Measurements from ENCODE around the gene ZBTB38. TPM values are rescaled to one million over a fixed set of nuclear protein-coding genes. Genes with fewer than 3 reads are reported as not detected.

ZBTB38 gene
- total and polyA plus RNA-seq, 2 donors (not counting 1 experiment from before 2014, with no cell fraction given), result 96.0 to 191 TPM

DNA sequence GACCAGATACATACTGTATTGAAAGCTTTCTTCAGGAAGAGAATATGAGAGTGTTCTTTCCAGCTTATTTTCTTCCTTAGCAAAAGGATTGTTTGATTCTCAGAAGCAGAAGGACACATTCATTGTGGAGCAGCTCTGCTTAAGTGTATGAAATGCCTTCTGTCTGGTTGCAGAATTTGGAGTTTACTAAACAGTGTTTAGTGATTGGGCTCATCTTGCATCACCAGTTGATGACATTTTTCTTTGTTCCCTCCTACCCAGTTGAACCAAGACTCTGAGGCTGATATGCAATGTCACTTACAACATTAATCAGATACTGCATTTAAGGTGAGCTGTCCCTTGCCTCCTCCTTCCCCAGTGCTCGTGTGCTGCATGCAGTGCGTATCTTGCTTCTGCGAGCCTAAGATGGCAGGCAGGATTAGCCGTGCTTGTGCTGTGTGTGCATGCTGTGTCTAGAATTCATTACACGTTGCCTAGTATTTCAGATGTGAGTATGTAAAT lies 18.4 kb downstream of the ZBTB38 start:
- H3K9me3 ChIP-seq (ENCODE audit: control insufficient read depth, insufficient read depth, low read depth, low read length), result no peaks in the 10 kb centered on the region
- peak overlapping the region; percentile 88 for H3K27ac ChIP-seq (ENCODE audit: insufficient read depth, low read length)
- no peaks in the 10 kb centered on the region for H3K36me3 ChIP-seq (ENCODE audit: control insufficient read depth, insufficient read depth, low read length)
- H4K20me1 ChIP-seq (ENCODE audit: control insufficient read depth, extremely low read depth, insufficient read depth, low read length), result no peaks in the 10 kb centered on the region
- peaks cover 2% of the 10 kb centered on the region for H3K4me1 ChIP-seq (ENCODE audit: control insufficient read depth, extremely low read depth, insufficient read depth, low read length)
- peak overlapping the region; percentile 65 for H3K9ac ChIP-seq (ENCODE audit: insufficient read depth, low read length)
- peak overlapping the region; percentile 61 for H3K4me2 ChIP-seq (ENCODE audit: extremely low read depth, insufficient read depth, low read length)
- H3K4me3 ChIP-seq (replicated peaks in 1 of 4; ENCODE audit: control extremely low read depth in 1 of 4, insufficient read depth in 1 of 4, low read depth in 3 of 4, low read length in 4 of 4), result peak overlapping the region; percentile 57 to 98 (median 64)
- H3K27me3 ChIP-seq (ENCODE audit: control insufficient read depth, insufficient read depth, low read length), result no peaks in the 10 kb centered on the region
- peak in 1 of 2 donors; percentile 93 for DNase-seq (ENCODE audit: low read depth in 2 of 2)
- peak overlapping the region; percentile 19 for H2AFZ ChIP-seq (ENCODE audit: low read length)
- H3K79me2 ChIP-seq (ENCODE audit: control insufficient read depth, insufficient read depth, low read length), result peaks cover 64% of the 10 kb centered on the region
- TF ChIP-seq, protein P1, sequence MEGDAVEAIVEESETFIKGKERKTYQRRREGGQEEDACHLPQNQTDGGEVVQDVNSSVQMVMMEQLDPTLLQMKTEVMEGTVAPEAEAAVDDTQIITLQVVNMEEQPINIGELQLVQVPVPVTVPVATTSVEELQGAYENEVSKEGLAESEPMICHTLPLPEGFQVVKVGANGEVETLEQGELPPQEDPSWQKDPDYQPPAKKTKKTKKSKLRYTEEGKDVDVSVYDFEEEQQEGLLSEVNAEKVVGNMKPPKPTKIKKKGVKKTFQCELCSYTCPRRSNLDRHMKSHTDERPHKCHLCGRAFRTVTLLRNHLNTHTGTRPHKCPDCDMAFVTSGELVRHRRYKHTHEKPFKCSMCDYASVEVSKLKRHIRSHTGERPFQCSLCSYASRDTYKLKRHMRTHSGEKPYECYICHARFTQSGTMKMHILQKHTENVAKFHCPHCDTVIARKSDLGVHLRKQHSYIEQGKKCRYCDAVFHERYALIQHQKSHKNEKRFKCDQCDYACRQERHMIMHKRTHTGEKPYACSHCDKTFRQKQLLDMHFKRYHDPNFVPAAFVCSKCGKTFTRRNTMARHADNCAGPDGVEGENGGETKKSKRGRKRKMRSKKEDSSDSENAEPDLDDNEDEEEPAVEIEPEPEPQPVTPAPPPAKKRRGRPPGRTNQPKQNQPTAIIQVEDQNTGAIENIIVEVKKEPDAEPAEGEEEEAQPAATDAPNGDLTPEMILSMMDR (conservative IDR thresholded peaks at IDR 0.05 in 1 of 2, IDR thresholded peaks at IDR 0.05 in 1 of 2; ENCODE audit: low read depth in 1 of 2, low read length in 2 of 2), result no peak
- TF ChIP-seq EZH2 (IDR thresholded peaks at IDR 0.05; ENCODE audit: low read length, missing control alignments), result no peak

DNA sequence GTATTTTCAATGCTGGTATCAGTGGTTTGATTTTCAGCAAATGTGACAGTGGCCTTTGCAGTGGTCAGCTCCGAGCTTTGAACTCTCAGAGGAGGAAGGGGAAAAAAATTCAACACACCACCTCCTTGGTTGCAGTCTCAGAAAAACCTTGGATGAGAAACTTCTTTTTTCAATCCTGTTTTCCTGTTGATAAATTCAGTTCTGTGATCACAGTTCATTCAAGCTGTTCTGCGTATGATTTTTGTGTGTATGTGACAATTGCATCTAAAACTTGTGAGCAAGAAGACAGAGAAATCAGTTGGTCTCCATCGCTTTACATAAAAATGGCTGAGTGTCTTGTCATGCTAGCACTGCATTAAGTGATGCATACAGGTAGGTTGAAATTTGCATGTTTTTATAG lies 19.2 kb downstream of the ZBTB38 start:
- Histone ChIP-seq H3K27ac (ENCODE audit: insufficient read depth, low read length) (peak overlapping the region; percentile 88), H2AFZ (ENCODE audit: low read length) (no peak overlapping the region), H3K27me3 (ENCODE audit: control insufficient read depth, insufficient read depth, low read length) (no peaks in the 10 kb centered on the region), H3K9ac (ENCODE audit: insufficient read depth, low read length) (peak overlapping the region; percentile 65), H3K9me3 (ENCODE audit: control insufficient read depth, insufficient read depth, low read depth, low read length) (no peaks in the 10 kb centered on the region), H3K36me3 (ENCODE audit: control insufficient read depth, insufficient read depth, low read length) (no peaks in the 10 kb centered on the region), H3K4me2 (ENCODE audit: extremely low read depth, insufficient read depth, low read length) (peak overlapping the region; percentile 61), H3K4me1 (ENCODE audit: control insufficient read depth, extremely low read depth, insufficient read depth, low read length) (peaks cover 2% of the 10 kb centered on the region), H3K79me2 (ENCODE audit: control insufficient read depth, insufficient read depth, low read length) (peaks cover 69% of the 10 kb centered on the region), H3K4me3 (replicated peaks in 1 of 4; ENCODE audit: control extremely low read depth in 1 of 4, insufficient read depth in 1 of 4, low read depth in 3 of 4, low read length in 4 of 4) (peak overlapping the region; percentile 57 to 98 (median 64)), H4K20me1 (ENCODE audit: control insufficient read depth, extremely low read depth, insufficient read depth, low read length) (no peaks in the 10 kb centered on the region)
- TF ChIP-seq, protein P1 (conservative IDR thresholded peaks at IDR 0.05 in 1 of 2, IDR thresholded peaks at IDR 0.05 in 1 of 2; ENCODE audit: low read depth in 1 of 2, low read length in 2 of 2), result no peak
- TF ChIP-seq EZH2 (IDR thresholded peaks at IDR 0.05; ENCODE audit: low read length, missing control alignments), result no peak
- no peak for DNase-seq (ENCODE audit: low read depth in 2 of 2)

DNA sequence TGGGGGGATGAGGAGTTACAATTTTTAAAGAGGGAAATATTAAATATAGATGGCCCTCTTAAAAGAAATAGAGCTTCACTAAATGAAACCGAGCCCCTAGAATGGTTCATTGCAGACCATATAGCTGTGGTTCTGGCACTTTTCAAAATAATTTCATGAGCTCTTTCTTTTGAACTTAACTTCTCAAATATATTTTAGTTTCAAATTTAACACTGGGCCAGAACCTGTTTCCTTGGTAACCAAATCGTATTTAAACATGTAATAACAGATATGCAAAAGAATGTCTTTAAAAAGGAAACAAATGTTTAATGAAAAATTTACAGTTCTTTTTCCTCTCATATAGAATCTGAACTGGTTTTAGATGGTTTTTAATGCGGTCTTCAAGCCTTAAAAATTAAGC lies 20.1 kb downstream of the ZBTB38 start:
- H3K36me3 ChIP-seq (ENCODE audit: control insufficient read depth, insufficient read depth, low read length), result no peaks in the 10 kb centered on the region
- H3K9me3 ChIP-seq (ENCODE audit: control insufficient read depth, insufficient read depth, low read depth, low read length), result no peaks in the 10 kb centered on the region
- H3K79me2 ChIP-seq (ENCODE audit: control insufficient read depth, insufficient read depth, low read length), result peaks cover 68% of the 10 kb centered on the region
- peak overlapping the region; percentile 30 to 98 (median 48) for H3K4me3 ChIP-seq (replicated peaks in 1 of 4; ENCODE audit: control extremely low read depth in 1 of 4, insufficient read depth in 1 of 4, low read depth in 3 of 4, low read length in 4 of 4)
- peak overlapping the region; percentile 60 for H3K9ac ChIP-seq (ENCODE audit: insufficient read depth, low read length)
- H3K4me1 ChIP-seq (ENCODE audit: control insufficient read depth, extremely low read depth, insufficient read depth, low read length), result peaks cover 2% of the 10 kb centered on the region
- no peak overlapping the region for H2AFZ ChIP-seq (ENCODE audit: low read length)
- H4K20me1 ChIP-seq (ENCODE audit: control insufficient read depth, extremely low read depth, insufficient read depth, low read length), result no peaks in the 10 kb centered on the region
- peak overlapping the region; percentile 61 for H3K4me2 ChIP-seq (ENCODE audit: extremely low read depth, insufficient read depth, low read length)
- TF ChIP-seq, protein P1 (conservative IDR thresholded peaks at IDR 0.05 in 1 of 2, IDR thresholded peaks at IDR 0.05 in 1 of 2; ENCODE audit: low read depth in 1 of 2, low read length in 2 of 2), result no peak
- TF ChIP-seq EZH2 (IDR thresholded peaks at IDR 0.05; ENCODE audit: low read length, missing control alignments), result no peak
- H3K27ac ChIP-seq (ENCODE audit: insufficient read depth, low read length), result peak overlapping the region; percentile 88
- peak in 1 of 2 donors; percentile 32 for DNase-seq (ENCODE audit: low read depth in 2 of 2)
- no peaks in the 10 kb centered on the region for H3K27me3 ChIP-seq (ENCODE audit: control insufficient read depth, insufficient read depth, low read length)
